ENCODE data around the gene PCDHB4.
"Not testable (repeated sequence)": the region's sequence is repeated elsewhere in the genome, so short reads cannot be mapped to it uniquely, and the experiment has no call there.

Gene PCDHB4
- total RNA-seq, result 0 to 0.07 reads per million in 2 donors

DNA sequence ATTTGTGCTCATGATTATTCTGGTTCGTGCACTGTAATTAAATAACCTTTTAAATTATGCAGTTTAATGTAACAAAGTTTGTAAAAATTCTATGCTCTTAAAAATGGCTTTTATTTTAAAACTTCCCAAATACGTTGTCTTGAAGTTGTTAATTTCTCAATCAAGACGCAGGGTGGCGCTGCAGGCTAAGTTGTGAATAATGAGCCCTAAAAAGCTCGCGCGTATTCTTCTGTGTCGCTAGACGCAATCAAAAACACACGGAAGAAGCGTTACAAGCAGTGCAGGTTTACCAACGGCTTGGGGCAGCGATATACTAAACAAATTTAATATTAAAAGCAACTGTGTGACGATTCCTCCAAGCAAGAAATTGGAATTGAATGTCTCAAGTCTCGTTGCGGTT lies at the start of gene PCDHB4:
PCDHB4 (plus strand) TSS at position 256 of the 400 bp plus-strand sequence. CDS start 181 bp downstream, outside the sequence.
- DNase-seq, result peak in 1 of 5 experiments; percentile 12

DNA sequence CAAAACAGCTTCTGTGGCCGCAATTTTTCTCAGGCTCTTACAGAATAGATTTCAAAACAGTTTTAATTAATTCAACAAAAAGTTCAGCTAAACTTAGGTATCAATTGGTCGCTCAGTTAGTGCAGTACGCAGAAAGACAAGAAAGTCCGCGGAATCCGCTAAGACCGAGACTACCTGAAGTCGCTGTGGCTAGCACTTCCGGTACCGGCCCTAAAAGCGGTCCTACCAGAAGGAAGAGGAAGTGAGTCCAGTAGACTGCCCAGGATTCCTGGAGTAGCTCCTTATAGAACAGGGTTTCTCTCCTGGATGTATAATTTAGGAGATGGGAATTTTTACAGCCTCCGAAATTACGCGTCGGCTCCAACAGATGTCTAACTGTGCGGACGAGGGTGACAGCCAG lies 43.8 kb upstream of the PCDHB4 start:
- no peak for DNase-seq

DNA sequence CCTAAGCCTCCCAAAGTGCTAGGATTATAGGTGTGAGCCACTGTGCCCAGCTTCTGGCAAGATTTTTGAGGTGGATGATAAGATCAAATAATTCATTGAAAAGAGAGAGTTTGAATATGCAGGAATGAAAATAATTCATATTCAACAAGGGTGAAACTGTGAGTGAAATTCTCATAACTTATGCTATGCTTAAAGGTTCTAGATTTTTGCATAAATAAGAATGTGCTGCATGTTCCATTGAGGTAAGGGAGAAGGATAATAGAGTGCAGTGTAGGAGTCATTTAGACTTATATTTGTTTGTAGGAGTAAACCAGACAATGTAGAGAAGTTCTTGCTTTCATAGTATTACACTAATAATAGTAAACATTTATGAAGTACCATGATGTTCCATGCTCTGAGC lies 39.4 kb upstream of the PCDHB4 start:
- DNase-seq, result no peak

DNA sequence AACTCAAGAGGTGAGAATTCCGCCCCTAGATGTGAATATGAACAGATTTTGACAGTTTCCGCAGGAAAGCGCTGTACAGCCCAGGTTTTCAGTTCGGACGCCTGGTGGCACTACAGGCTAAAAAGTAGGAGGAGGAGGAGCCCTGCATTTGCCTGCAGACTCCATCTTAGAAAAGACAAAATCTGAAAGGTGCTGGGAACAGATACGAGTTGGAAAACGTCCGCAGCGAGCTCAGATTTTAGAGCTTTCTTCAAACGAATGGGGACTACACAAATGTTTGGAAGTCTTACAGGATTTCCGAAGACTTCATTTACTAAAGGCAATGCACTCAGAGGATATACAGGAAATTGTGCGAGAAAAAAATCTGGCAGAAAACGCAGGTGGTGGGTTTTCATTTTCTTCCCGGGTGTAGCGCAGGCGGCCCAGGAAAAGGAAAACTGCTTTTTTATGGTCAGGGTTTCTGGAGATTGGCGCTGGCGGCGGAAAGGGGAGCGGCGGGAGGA lies 37.1 kb upstream of the PCDHB4 start:
- peak in 3 of 5 experiments; percentile 2 to 42 (median 17) for DNase-seq

DNA sequence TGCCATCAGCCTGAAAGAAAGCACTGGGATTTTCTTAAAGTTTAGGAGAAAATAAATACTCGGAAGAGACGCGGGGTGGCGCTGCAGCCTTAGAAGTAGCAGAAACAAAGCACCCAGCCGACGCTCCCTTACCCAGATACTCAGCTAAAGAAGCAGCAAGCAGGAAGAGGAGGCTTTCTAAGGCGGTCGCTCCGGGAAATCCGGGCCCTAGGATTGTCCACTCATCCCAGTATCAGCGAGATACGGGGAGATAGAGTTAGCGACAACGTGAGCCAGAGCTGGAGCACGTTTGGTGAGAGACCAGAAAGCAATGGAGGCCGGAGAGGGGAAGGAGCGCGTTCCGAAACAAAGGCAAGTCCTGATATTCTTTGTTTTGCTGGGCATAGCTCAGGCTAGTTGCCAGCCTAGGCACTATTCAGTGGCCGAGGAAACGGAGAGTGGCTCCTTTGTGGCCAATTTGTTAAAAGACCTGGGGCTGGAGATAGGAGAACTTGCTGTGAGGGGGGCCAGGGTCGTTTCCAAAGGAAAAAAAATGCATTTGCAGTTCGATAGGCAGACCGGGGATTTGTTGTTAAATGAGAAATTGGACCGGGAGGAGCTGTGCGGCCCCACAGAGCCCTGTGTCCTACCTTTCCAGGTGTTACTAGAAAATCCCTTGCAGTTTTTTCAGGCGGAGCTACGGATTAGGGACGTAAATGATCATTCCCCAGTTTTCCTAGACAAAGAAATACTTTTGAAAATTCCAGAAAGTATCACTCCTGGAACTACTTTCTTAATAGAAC lies 26.9 kb upstream of the PCDHB4 start, which contains the start of gene PCDHB2:
PCDHB2 (plus strand) TSS at position 135 of the 782 bp plus-strand sequence; CDS start at position 311, 176 bp downstream.
- peak in 1 of 5 experiments; percentile 2 for DNase-seq

- no peak for DNase-seq
Measured at GRCh38 chr5:141095263-141095641, 26.4 kb upstream of the PCDHB4 start.

GRCh38 chr5:141096181-141096580 lies 25.4 kb upstream of the PCDHB4 start:
- DNase-seq, result not testable (repeated sequence)

GRCh38 chr5:141096586-141096985 lies 25.0 kb upstream of the PCDHB4 start:
- DNase-seq, result not testable (repeated sequence)

- DNase-seq, result peak in 1 of 5 experiments; percentile 56
Measured at GRCh38 chr5:141100243-141100805, 21.3 kb upstream of the PCDHB4 start, which contains the start of gene PCDHB3. TSS of gene PCDHB3 (plus strand) at chr5:141100473. CDS start at chr5:141100650, 177 bp downstream.

DNA sequence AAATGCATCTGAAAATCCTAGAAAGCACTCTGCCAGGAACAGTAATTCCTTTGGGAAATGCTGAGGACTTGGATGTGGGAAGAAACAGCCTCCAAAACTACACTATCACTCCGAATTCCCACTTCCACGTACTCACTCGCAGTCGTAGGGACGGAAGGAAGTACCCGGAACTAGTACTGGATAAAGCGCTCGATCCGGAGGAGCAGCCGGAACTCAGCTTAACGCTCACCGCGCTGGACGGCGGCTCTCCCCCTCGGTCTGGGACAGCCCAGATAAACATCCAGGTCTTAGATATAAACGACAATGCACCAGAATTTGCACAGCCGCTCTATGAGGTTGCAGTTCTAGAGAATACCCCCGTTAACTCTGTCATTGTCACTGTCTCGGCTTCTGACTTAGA lies 20.6 kb upstream of the PCDHB4 start:
- no peak for DNase-seq

DNA sequence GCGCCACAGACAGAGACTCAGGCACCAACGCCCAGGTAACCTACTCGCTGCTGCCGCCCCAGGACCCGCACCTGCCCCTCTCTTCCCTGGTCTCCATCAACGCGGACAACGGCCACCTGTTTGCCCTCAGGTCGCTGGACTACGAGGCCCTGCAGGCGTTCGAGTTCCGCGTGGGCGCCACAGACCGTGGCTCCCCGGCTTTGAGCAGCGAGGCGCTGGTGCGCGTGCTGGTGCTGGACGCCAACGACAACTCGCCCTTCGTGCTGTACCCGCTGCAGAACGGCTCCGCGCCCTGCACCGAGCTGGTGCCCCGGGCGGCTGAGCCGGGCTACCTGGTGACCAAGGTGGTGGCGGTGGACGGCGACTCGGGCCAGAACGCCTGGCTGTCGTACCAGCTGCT lies 19.5 kb upstream of the PCDHB4 start:
- not testable (repeated sequence) for DNase-seq

DNA sequence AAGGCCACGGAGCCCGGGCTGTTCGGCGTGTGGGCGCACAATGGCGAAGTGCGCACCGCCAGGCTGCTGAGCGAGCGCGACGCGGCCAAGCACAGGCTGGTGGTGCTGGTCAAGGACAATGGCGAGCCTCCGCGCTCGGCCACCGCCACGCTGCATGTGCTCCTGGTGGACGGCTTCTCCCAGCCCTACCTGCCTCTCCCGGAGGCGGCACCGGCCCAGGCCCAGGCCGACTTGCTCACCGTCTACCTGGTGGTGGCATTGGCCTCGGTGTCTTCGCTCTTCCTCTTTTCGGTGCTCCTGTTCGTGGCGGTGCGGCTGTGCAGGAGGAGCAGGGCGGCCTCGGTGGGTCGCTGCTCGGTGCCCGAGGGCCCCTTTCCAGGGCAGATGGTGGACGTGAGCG lies 19.1 kb upstream of the PCDHB4 start:
- DNase-seq, result not testable (repeated sequence)

DNA sequence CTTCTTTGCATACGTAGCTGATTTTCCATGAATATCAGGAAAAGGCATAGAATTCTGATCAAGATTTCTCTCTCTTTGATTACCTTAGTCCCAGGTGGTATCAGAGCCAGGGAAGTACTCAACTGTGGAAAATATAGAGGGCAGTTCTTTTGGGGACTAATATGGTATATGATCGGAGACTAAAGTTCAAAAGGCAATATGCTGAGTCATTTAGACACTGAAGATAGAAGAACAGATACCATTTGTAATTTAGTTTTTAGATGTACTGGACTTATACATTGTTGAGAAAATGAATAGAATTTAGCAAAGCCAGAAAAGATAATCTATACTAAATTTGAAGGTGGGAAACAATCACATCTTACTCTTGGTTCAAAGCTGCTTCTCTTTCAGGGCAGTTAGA lies 16.3 kb upstream of the PCDHB4 start:
- no peak for DNase-seq

GRCh38 chr5:141119250-141119649 lies 2.4 kb upstream of the PCDHB4 start:
- DNase-seq, result no peak

DNA sequence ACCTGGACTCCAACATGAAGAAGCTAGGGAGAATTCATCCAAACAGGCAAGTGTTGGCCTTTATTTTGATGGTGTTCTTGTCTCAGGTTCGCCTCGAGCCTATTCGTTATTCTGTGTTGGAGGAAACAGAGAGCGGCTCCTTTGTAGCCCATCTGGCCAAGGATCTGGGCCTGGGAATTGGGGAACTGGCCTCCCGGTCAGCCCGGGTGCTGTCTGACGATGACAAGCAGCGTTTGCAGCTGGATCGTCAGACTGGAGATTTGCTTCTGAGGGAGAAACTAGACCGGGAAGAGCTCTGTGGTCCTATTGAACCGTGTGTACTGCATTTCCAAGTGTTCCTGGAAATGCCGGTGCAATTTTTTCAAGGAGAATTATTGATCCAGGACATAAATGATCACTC lies 367 bp downstream of the PCDHB4 start:
- no peak for DNase-seq

DNA sequence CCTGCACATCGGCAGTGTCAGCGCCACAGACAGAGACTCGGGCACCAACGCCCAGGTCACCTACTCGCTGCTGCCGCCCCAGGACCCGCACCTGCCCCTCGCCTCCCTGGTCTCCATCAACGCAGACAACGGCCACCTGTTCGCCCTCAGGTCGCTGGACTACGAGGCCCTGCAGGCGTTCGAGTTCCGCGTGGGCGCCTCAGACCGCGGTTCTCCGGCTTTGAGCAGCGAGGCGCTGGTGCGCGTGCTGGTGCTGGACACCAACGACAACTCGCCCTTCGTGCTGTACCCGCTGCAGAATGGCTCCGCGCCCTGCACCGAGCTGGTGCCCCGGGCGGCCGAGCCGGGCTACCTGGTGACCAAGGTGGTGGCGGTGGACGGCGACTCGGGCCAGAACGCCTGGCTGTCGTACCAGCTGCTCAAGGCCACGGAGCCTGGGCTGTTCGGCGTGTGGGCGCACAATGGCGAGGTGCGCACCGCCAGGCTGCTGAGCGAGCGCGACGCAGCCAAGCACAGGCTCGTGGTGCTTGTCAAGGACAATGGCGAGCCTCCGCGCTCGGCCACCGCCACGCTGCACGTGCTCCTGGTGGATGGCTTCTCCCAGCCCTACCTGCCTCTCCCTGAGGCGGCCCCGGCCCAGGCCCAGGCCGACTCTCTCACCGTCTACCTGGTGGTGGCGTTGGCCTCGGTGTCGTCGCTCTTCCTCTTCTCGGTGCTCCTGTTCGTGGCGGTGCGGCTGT lies 1.9 kb downstream of the PCDHB4 start:
- DNase-seq, result not testable (repeated sequence)

DNA sequence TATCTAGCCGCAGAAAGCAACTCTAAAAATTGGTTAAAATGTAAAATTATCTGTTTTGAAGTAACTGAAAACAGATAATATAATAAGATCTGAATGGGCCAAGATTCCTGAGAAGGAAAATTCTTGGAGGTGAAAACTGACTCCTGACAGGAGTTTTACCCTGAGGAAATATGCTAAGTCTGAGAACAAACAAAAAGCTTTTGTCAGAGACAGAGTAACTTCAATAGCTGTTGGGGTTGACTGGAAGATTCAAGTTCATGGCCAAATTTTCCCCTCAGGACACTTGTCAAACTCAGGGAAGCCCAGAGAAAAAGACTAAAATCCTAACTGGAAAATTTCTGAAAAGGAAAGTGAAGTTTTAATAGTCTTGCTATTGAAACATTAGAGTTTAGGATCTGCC lies 5.7 kb downstream of the PCDHB4 start:
- no peak for DNase-seq

GRCh38 chr5:141135030-141135717 lies 13.6 kb downstream of the PCDHB4 start, which contains the start of gene PCDHB5:
TSS of gene PCDHB5 (plus strand) at chr5:141135206. CDS start at chr5:141135435, 229 bp downstream.
- no peak for DNase-seq

GRCh38 chr5:141135718-141136266 lies 14.2 kb downstream of the PCDHB4 start:
- DNase-seq, result no peak

DNA sequence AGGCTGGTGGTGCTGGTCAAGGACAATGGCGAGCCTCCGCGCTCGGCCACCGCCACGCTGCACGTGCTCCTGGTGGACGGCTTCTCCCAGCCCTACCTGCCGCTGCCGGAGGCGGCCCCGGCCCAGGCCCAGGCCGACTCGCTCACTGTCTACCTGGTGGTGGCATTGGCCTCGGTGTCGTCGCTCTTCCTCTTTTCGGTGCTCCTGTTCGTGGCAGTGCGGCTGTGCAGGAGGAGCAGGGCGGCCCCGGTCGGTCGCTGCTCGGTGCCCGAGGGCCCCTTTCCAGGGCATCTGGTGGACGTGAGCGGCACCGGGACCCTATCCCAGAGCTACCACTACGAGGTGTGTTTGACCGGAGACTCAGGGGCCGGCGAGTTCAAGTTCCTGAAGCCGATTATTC lies 15.7 kb downstream of the PCDHB4 start:
- DNase-seq, result not testable (repeated sequence)

DNA sequence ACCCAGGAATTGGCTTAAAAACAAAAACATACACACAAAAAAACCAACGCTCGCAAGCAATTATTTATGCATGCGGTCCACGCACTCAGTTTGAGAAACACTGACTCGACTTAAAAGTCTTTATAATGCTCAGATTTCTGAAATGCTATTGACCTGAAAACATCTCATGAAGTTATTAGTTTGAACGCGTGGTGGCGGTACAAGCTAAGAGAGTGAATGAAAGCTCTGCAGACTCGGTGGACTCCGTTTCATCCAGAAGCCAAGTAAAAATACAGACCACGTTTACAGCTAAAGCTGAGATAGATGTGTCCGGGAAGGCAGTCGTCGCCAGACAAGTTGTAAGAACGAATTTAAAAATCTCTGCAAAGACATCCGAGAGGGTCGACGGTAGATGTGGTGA lies 28.2 kb downstream of the PCDHB4 start, which contains the start of gene PCDHB6:
PCDHB6 (plus strand) TSS at position 246 of the 400 bp plus-strand sequence. CDS start 201 bp downstream, outside the sequence.
- DNase-seq, result no peak

Data from T-helper 2 cell (primary cell).